KG1 (cell line): ENCODE data around the gene TRIM46.
"Not testable (repeated sequence)": the region's sequence is repeated elsewhere in the genome, so short reads cannot be mapped to it uniquely, and the experiment has no call there.

Source experiments
- DNase-seq: peaks from one replicate; lab custom pipeline; 2025; lab: John Stamatoyannopoulos, UW

TRIM46 gene

DNA sequence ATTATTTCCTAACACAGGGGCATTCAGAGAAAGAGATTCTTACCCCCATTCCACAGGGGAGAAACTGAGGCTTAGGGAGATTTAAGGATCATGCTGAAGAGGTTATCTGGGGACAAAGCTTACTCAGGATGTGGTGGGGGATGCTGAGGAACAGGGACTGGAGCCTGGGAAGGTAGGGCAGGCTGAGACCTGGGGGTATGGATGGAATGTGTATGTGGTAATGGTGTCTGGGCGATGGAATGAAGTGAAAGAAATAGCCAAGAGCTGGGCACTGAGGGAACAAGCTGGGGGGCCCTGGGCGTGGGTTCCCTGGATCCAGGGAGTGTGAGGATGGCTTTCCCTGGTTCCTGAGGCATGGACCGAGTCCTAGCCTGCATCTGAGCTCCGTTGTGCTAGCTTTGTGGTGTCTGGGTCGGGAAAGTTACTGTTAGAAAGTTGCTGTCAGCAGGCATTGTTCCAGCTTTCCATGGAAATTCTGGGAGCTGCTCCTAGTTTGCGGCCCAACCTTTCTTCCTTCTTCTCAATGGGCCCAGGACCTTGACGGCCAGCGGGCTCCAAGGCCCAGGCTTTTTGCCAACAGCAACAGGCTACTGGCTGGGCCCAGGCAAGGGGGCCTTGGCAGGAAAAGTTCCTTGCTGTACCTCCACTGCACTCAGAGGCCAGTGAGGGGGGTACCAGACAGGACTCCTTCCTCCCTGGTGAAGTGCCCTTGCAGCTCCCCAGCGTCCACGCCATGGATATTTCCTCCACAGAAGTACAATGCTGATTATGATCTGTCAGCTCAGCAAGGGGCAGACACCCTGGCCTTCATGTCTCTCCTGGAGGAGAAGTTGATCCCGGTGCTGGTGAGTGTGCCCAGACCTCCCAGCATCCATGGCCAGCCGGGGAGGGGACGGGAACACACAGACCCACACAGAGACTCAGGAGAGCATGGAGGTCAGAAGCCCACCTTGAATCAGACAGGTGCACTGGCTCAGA, 58.6 kb downstream of the TRIM46 start:
- DNase-seq: not testable (repeated sequence)

DNA sequence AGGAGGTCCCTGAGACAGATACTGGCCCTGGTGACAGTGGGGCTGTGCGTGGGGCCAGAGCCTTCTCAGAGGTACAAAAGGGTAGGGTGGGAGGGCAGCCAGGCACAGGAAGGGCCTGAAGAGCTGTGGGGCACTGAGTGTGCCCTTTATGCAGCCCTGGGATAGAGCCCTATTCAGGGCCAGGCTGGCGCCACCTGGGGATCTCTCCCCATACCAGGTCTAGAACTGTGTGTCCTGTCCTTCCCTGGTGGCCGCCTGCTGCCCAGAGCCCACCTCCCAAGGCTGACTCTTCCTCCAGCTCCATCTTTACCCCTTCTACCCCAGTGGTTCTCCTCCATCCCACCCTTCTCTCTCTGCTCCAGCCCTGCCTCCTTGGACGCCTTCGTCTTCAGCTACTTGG, 59.9 kb downstream of the TRIM46 start:
- not testable (repeated sequence) for DNase-seq
